ENCODE data around the gene TRMU. TPM values are rescaled to one million over a fixed set of nuclear protein-coding genes. Genes with fewer than 3 reads are reported as not detected.

TRMU gene, protein sequence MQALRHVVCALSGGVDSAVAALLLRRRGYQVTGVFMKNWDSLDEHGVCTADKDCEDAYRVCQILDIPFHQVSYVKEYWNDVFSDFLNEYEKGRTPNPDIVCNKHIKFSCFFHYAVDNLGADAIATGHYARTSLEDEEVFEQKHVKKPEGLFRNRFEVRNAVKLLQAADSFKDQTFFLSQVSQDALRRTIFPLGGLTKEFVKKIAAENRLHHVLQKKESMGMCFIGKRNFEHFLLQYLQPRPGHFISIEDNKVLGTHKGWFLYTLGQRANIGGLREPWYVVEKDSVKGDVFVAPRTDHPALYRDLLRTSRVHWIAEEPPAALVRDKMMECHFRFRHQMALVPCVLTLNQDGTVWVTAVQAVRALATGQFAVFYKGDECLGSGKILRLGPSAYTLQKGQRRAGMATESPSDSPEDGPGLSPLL
- polyA plus RNA-seq (ENCODE audit: insufficient read length), result 59.6 TPM
- long read RNA-seq, donor 1, partial matches to known transcripts, result 0 of 8 reads
- long read RNA-seq, donor 1, other reads (novel, unspliced or antisense), result 0 of 8 reads
- long read RNA-seq, donor 2, transcript TRMU-201 (11 exons, 1,940 nt), result major isoform, 8 of 11 reads
- long read RNA-seq, donor 2, partial matches to known transcripts, result 0 of 11 reads
- long read RNA-seq, donor 2, other reads (novel, unspliced or antisense), result 0 of 11 reads
- long read RNA-seq, donor 3, partial matches to known transcripts, result 0 of 6 reads
- long read RNA-seq, donor 3, other reads (novel, unspliced or antisense), result 0 of 6 reads
- long read RNA-seq, donor 4, partial matches to known transcripts, result 0 of 3 reads
- long read RNA-seq, donor 4, other reads (novel, unspliced or antisense), result 0 of 3 reads
- long read RNA-seq, donor 5, transcript TRMU-201 (11 exons, 1,940 nt), result major isoform, 6 of 16 reads
- long read RNA-seq, donor 5, partial matches to known transcripts, result 0 of 16 reads
- long read RNA-seq, donor 5, other reads (novel, unspliced or antisense), result 0 of 16 reads
- long read RNA-seq, donor 6, partial matches to known transcripts, result 0 of 8 reads
- long read RNA-seq, donor 6, other reads (novel, unspliced or antisense), result 0 of 8 reads
- long read RNA-seq, donor 7, transcript TRMU-201 (11 exons, 1,940 nt), result major isoform, 7 of 14 reads
- long read RNA-seq, donor 7, partial matches to known transcripts, result 0 of 14 reads
- long read RNA-seq, donor 7, other reads (novel, unspliced or antisense), result 0 of 14 reads
- long read RNA-seq, donor 8, result 0 reads

DNA sequence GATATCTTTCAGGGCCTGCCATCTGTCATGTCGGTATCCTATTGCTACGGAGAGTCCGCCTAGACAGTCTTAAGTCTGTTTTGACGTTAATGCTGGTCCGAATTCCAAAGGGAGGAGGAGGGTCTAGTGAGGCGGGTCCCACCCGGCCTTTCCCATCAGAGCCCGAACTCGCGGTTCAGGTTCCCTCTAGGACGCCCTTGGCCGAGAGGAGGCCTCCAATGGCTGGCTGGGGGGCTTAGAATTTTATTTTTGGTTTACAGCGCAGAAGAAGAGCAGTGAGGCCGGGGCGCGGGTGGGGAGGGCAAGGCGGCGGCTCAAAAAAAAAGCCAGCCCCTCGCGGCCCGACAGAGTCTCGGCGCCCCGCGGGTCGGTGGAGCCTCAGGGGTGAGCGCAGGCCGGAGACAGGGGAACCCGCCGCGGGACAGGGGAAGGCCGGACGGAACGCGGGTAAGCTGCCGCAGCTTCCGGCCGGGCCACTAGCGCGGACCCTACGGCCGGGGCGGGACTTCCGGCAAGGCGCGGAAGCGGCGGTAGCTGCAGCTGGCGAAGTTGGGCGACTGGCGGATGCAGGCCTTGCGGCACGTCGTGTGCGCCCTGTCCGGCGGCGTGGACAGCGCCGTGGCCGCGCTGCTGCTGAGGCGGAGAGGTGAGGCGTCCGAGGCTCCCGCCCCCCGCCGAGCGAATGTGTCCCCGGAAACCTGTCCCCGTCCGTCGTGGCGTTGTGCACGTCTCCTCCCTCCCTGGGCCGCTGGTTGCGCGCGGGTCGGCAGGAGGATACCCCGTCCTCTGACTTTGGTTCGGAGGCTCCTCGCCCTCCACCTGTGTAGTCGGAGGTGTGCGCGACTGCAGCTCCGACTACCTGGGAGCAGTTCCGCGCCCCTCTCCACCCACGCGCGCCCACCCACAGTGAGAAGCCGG lies at the start of gene TRMU:
Gene TRMU, plus strand, starts transcription at position 514 of the 918 bp plus-strand sequence. Its CDS starts 51 bp downstream, at position 565.
- DNase-seq, result peak; percentile 81

DNA sequence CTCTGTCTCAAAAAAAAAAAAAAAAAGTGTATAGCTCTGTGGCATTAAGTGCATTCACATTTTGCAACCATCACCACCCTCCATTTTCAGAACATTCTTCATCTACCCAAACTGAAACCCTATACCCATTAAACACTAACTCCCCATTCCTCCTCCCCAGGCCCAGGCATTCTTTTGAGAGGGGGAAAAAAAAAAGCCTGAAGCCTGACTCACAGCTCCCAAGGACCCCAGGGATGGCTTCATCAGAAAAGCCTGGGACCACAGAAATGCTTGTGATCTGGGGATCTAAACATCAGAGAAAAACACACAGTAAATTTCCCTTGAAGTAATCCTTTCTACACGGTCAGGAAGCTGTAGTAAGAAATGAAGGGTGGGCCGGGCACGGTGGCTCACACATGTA lies 49.5 kb upstream of the TRMU start:
- DNase-seq, result no peak

DNA sequence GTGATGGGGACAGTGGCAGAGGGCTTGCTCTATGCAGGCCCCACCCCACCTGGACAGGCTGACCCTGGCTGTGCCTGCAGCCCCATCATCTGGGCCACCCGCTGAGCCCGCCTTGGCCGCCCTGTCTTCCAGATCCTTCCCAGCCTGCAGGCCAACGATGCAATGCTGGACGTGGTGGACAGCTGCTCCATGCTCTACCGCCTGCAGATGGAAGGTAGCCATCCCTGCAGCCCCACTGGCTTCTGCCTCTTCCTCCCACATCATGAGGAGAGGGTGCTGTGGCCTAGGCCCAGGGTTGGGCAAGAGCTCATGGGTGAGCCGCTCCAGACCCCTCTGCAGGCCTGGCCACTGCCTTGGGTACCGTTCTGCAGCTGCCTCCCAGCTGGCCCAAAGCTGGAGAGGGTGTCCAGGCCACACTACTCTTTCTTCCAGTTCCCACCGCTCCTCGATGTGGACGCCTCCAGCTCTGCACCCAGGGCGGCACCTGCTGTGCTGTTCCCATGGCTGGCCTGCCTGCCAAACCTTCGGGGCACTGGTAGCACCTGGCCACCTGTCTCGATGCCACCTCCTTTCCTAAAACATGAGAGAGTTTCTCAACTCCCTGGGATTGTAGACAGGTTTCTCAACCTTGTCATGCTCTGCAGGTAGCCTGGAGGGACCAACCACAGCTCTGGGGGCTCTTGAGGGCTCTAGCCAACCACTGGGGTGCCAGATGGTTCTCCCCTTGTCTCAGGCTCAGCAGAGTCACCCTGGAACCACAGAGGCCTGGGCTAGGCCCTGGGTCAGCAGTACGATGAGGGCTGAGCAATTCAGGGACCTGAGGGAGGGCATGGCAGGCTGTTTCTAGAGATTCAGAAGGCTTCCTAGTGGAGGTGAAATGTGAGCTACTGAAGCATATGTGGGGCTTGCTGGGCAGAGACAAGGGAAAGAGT lies 48.3 kb upstream of the TRMU start:
- no peak for DNase-seq

DNA sequence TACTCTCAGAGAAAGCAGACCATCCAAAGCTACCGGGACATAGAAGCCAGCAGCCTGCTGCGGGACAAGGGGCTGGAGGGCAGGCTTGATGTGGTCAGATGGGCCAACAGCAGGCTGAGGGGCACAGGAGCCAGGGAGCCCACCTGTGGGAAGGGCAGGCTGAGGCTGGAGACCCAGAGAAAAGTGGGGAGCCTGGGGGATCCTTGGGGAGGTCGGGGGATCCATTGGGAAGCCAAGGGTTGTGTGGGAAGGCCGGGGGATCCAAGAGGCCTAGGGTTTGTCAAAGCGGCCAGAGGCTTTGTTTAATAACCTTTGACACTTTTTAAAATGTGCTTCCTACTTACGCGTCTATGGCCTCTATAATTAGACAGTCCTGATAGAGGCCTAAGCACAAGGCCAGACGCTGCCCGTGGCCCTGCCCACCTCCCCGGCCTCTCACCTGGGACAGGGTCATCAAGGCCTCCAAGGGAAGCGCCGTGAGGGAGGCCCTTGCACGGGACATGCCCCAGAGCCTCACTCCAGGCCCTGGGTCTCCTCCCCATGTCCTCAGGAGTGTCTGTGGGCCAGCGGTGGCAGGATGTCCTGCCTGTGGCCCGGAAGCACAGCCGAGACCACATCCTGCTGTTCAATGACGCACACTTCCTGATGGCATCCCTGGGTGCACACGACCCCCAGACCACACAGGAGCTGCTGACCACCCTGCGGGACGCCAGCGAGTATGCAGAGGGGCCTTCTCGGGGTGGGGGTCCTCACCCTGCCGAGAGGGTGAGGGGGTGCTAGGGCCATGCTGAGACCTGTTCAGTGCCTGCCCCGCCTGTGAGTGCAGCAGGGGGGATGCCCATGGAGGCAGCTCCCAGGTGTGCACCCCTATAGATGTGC lies 47.4 kb upstream of the TRMU start:
- no peak for DNase-seq

DNA sequence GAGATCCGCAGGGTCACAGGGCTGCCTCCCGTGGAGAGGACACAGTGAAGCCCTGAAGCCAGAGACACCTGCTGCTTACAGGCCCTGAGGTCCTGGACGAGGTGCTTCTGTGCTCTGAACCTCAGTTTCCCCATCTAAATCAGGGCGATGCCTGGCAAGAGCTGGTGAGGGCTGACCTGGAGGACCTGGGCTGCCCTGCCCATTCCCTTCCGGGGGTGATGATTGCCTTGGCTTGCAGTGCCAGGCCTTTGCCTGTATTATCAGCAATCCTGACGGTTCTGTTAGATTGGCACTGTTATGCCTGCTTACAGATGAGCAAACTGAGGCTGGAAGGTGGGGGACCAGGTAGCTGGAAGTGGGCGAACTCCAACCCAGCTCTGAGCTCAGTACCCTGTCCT lies 46.7 kb upstream of the TRMU start:
- DNase-seq, result no peak

DNA sequence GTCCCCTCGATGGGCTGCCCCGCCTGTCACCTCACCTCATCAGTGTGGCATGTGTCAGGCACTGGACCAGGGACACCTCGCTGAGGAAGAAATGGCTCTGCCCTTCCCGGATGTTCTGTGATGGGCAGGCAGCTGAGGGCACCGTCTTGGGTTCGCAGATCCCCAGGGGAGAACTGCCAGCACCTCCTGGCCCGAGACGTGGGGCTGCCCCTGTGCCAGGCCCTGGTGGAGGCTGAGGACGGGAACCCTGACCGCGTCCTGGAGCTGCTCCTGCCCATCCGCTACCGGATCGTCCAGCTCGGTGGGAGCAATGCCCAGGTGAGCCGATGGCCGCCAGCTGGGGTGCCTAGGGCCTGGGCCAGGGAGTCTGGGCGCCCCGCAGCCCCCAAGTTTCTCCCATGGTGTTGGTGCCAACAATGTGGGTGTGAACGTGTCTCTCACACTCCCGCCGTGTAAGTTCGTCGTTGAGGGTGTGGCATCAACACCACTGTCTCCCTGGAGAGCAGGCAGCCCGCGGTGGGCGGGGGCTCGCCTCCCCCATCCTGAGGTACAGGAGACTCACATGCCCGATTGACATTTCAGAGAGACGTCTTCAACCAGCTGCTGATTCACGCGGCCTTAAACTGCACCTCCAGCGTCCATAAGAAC lies 46.1 kb upstream of the TRMU start:
- DNase-seq, result no peak

DNA sequence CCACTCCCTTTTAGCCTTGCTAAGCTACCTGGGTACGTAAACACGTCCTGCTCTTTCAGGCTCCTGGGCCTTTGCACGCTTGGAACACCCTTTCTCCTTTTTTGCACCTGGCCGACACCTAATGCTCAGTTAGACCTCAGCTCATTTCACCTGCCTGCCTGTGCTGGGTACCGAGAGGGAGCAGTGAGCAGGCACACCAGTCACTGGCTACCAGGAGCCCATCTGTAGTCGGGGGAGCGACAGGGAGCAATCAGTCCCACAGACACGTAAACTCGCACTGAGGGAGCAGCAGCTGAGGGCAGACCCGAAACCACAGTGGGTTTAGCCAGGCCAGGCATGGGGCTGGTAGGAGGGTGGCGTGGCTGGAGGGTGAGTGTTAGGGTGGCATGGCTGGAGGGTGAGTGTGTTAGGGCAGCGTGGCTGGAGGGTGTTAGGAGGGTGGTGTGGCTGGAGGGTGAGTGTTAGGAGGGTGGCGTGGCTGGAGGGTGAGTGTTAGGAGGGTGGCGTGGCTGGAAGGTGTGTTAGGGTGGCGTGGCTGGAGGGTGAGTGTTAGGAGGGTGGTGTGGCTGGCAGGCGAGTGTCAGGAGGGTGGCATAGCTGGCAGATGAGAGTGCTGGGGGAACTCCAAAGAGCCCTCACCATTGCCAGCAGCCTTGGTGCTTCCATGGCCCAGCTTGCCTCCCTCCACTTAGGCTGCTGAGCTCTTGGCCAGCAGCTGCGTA lies 45.2 kb upstream of the TRMU start:
- DNase-seq, result no peak

DNA sequence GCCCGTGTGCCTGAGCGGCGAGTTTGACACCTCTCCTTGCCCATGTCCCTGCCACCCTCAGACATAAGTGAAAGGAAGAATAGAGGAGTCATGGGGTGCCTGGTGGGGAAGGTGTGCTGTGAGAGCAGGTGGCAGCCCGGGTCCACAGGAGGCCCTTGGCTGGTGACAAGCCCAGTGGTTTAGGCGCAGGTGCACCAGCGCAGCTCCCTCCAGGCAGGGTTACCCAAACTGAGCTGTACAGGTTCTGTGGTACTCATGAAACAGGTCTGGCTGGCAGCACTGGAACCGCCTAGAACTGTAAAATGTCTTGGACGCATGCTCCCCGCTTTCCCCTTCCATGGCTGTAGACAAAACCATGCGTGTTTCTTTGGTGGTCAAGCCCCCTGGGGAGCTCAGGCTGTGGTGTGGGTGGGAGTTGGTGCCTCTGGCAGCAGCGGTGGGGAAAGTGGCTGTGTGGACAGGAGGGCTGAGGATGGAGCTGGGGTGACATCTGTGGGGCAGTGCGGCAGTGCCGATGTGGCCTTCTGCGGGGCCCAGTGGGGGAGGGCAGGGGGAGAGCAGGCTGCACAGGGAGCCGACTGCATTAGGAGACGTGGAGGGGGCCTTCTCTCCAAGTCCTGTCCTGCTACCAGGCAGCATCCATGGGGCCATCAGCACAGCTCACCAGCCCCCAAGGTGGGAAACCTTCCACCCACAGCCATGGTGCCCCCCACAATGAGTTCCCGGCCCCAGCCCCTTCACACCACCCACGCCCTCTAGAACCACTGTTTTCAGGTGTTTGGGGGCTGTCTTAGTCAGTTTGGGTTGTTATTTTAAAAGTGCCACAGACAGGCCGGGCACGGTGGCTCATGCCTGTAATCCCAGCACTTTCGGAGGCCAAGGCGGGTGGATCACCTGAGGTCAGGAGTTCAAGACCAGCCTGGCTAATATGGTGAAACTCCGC lies 44.4 kb upstream of the TRMU start:
- no peak for DNase-seq

DNA sequence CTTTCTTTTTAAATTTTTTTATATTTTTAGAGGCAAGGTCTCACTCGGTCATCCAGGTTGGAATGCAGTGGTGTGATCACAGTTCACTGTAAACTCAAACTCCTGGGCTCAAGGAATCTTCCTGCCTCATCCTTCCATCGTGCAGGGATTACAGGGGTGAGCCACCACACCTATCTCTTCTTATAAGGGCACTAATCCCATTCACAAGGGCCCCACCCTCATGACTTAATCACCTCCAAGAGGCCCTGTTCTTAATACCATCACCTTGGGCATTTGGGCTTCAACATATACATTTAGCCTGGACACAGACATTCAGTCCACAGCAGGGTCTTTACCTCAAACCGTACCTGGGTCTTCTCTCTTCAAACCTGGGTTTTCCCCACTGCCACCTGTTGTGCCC lies 43.3 kb upstream of the TRMU start:
- no peak for DNase-seq

DNA sequence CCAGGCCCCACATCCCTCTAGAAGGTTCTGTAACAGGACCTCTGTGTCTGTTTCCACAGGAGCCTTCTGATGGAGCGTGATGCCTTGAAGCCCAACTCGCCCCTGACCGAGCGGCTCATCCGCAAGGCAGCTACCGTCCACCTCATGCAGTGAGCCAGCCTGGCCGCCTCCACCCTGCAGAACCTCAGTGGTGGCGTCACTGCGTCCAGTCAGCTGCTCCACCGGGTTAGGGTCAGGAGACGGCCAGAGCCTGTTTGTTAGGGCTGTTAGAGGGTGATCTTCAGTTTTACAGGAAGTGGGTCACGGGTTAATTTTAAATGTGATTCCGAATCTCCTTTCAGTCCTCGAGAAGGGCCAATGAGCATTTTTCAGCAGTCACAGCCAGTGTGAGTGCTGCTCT lies 42.8 kb upstream of the TRMU start:
- no peak for DNase-seq

DNA sequence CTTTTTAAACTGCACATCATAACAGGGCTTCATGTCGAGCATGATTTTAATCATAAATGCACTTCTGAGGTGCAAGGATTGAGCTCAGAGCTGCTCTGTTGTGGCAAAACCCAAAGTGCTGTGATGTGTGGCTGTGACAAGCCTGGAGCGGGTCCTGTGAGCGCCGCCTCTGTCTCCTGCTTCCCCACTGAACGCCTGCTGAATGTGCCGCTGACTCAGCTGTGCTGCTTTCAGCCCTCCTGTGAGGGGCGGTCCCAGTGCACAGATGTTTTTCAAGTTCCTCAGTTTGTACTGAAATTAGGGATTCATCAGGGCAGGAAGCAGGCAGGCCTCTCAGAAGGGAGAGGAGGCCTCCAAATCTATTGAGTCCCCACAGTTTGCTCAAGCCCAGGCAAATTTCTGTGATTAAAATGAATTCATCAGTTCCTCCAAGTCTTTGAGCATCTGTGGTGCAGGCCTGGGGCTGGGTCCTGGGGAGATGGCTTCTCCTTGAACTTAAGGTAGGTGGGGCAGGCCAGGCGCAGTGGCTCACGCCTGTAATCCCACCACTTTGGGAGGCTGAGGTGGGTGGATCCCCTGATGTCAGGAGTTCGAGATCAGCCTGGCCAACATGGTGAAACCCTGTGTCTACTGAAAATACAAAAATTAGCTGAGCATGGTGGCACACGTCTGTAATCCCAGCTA lies 41.8 kb upstream of the TRMU start:
- no peak for DNase-seq

DNA sequence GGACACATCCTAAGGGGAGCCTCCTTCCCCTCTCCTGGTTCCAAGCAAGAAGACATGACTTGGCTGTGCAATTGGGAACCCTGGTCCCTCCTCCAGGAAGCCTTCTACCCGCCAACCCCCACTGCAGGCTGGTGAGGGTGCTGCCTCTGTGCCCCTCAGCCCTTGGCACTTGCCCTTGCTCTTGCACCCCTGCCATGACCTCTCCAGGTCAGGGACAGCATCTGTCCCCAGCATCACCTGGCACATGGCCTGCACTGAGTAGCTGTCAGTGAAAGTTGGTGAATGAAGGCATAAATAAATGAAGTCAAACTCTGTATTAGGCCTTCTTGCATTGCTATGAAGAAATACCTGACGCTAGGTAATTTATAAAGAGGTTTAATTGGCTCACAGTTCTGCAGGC lies 40.7 kb upstream of the TRMU start:
- no peak for DNase-seq

DNA sequence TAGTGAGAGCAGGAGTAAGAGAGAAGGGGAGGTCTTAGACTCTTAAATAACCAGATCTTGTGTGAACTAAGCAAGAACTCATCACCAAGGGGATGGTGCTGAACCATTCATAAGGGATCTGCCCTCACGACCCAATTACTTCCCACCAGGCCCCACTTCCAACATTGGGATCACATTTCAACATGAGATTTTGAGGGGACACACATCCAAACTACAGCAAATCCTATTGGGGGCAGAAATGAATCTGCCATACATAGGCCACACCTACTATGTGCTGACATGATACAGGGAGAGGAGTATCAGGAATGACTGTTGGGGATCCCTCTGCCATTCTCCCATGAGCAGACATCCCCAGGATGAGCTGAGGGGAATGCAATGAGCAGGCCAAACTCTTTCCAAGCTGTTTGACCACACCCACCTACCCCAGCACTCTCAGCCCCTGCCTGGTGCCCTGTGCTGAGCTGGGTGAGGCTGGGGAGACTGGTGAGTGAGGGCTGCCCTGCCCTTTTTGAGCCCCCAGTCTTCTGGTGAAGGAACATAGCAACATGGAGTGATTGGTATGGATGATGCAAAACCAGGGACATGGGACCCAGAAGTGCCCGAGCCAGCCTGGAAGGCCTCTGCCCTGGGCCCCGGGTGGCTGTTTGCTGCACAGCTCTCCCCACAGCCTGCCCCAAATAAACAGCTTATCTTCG lies 40.1 kb upstream of the TRMU start:
- DNase-seq, result no peak

DNA sequence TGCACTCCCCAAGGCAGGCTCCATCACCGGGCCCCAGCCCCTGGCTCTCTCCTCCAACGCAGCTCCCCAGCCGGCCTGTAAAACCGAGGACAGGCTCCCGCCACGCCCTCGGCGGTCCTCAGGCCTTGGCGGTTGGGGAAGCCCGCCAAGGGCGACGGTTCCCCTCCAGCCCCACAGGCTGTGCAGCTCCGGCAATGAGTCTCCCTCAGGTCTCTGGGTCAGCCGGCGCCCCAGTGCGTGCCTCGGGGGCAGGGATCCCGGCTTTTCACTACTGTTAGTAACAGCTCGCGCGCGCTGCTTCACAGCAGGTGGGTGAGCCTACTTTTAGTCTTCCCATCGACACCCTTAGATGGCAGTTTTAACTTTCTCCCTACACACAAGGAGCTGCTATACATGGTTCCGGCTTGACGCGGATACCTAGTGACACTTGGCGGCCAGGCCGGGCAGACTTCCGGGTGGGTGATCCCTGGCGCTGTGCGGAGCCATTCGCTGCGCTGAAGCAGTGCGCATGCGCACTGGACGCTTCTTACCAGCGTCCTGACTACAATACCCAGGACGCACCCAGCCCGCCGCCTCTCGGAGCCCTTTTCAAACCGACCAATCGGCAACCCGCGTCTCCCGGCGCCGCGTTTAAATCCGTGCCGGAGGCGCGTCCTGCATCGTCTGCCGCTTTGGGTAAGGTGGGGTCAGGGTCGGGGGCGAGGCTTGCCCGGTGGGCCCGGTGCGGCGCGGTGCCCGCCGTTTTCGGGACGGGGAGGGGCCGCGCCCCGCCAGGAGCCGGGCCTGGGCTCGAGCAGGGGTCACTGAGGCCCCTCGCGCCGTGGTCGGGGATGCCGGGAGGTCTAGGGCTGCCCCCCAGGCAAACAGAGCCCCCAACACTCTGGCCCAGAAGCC lies 39.0 kb upstream of the TRMU start, which contains the start of gene GTSE1:
Gene GTSE1, plus strand, starts transcription at position 614 of the 894 bp plus-strand sequence. CDS start 531 bp downstream, outside the sequence.
- DNase-seq, result peak; percentile 98

Measured in left kidney (tissue), 8 donors.